DND-41 (cell line): ENCODE data around the gene CCDC89.

Source experiments
- CTCF ChIP-seq: IDR thresholded peaks from 2 replicates; pipeline ENCODE4 v1.5.1; 2012; ENCODE audit warnings: borderline replicate concordance, low read length, moderate library complexity, mild to moderate bottlenecking; ENCODE audit not compliant: poor library complexity, severe bottlenecking; ENCODE audit errors: extremely low read depth
- EZH2 ChIP-seq: IDR thresholded peaks from 3 replicates; pipeline ENCODE4 v1.6.1; 2012; ENCODE audit warnings: borderline replicate concordance, low read depth, mild to moderate bottlenecking, moderate library complexity, low read length, inconsistent platforms; ENCODE audit not compliant: severe bottlenecking

- TF ChIP-seq CTCF (no peak), EZH2 (no peak)
These were observed 723 bp downstream of the CCDC89 start for GRCh38 chr11:85685125-85685819.
